Activated T-cell treated with anti-CD3 and anti-CD28 coated beads, Interleukin-2, amount 50 U/mL, for 72 hours (primary cell): ENCODE measurements around the gene SYNE3. TPM values are rescaled to one million over a fixed set of nuclear protein-coding genes. Genes with fewer than 3 reads are reported as not detected.

Source experiments
- ATAC-seq, 2 donors: fragments of 150-1000 bp; cut with Tn5 transposase; replicated peaks in 1 of 2; 2 replicates each; pipeline ENCODE4 v1.10.0; 2021; ENCODE audit warnings: moderate library complexity in 2 of 2, mild to moderate bottlenecking in 1 of 2
- DNase-seq, 2 donors: peaks; one replicate each; pipeline ENCODE4 v3.0.0; 2021 to 2022; ENCODE audit warnings: mixed read lengths in 1 of 2
- H3K27ac Mint-ChIP-seq: one replicate; pipeline ENCODE4 v1.8.0; 2022; ENCODE audit warnings: mild to moderate bottlenecking, moderate library complexity, mixed read lengths
- H3K27me3 Mint-ChIP-seq: one replicate; pipeline ENCODE4 v1.8.0; 2022; ENCODE audit warnings: low read depth, mixed read lengths
- H3K36me3 Mint-ChIP-seq, 2 donors: one replicate each; pipeline ENCODE4 v1.8.0; 2022; ENCODE audit warnings: mixed read lengths in 2 of 2, mild to moderate bottlenecking in 1 of 2; ENCODE audit not compliant: insufficient read depth in 2 of 2
- H3K4me1 Mint-ChIP-seq: one replicate; pipeline ENCODE4 v1.8.0; 2022; ENCODE audit warnings: low read depth, mixed read lengths
- H3K4me3 Mint-ChIP-seq, 2 donors: one replicate each; pipeline ENCODE4 v1.8.0; 2022; ENCODE audit warnings: mild to moderate bottlenecking in 2 of 2, mixed read lengths in 2 of 2, moderate library complexity in 2 of 2
- H3K9me3 Mint-ChIP-seq, 2 donors: one replicate each; pipeline ENCODE4 v1.8.0; 2022; ENCODE audit warnings: mixed read lengths in 2 of 2
- total RNA-seq, 2 donors: library from RNA; stranded (reverse); gene quantifications; one replicate each; pipeline ENCODE4 v1.2.3, GENCODE V29; 2022

SYNE3 gene
- total RNA-seq, 2 donors from 2014 or later: 59.9 to 66.2 TPM

DNA sequence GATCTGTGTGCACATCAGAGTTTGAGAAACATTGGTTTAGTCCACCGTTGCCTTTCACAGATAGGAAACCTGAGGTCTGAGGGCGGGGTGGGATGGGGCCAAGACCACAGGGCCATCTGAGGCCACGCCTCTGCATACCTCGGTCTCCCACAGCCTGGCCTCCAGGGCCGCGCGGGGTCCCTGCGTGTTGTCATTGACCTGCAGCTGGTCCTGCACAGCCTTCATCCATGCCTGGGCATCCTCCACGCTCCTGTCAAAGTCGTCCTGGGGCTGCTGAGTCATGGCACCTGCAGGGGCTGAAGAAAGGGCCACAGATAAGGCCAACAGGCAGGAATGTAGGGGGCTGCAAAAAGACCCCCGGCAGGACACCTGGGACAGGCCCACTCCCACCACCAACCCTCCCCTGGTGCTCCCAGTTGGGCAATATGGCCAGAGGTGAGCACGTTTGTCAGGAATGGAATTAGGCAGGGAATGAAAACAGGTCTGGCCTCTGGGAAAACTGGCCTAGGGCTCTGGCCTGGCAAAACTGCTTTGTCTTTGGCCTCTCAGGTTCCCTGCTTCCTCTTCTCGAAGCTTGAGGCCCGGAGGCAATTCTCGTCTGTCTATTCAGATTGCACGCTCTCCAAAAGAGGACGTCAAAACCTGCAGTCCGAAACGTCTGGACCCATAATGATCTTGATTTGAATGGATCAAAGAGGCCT is 40.8 kb downstream of the SYNE3 start:
- Mint-ChIP-seq H3K27me3 (no peaks in the 10 kb centered on the region), H3K27ac (no peak overlapping the region), H3K4me3 (no peak overlapping the region), H3K4me1 (peaks cover 33% of the 10 kb centered on the region), H3K9me3 (no peaks in the 10 kb centered on the region), H3K36me3 (peaks cover 12 to 22% of the 10 kb centered on the region in 2 donors)
- DNase-seq (no peak), ATAC-seq (no peak)

DNA sequence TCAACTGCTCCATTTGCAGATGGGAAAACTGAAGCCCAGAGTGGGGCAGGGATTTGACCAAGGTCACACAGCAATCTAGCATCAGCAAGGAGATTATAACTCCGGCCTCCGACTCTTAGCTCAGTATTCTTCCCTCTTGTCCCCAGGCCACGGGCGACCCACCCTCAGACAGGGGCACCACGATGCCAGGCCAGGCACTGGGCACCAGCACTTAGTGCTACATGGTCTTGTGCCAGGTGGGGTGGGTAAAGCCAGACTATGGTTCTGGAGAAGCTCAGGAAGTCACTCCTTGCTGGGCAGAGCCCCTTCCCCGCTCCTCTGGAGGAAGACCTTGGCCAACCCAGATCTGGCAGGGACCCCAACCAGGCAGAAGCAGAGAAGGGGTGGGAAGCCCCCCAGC is 41.5 kb downstream of the SYNE3 start:
- no peak for DNase-seq
- Mint-ChIP-seq H3K27ac (no peak overlapping the region), H3K36me3 (peaks cover 12 to 24% of the 10 kb centered on the region in 2 donors), H3K4me1 (peaks cover 27% of the 10 kb centered on the region), H3K9me3 (no peaks in the 10 kb centered on the region), H3K27me3 (no peaks in the 10 kb centered on the region), H3K4me3 (no peak overlapping the region)
- ATAC-seq: no peak

DNA sequence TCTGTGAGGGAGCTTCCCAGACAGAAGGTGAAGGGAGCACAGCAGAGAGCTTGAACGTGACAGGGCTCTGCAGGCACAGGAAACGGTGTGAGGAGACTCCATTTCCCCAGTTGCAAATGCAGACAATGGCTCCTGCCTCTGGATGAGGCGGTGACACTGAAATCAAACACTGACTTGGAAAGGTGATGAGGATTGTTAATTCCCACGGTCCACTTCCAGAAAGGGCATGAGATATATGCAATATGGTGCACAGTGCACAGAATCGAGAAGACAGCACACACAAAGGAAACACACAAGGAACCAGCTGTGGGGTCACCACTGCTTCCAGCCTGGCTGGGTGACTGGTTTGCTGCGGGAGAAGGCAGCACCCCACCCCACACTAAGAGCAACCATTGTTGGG is 42.0 kb downstream of the SYNE3 start:
- H3K27me3 Mint-ChIP-seq: no peaks in the 10 kb centered on the region
- no peak overlapping the region for H3K27ac Mint-ChIP-seq
- H3K36me3 Mint-ChIP-seq: peaks cover 14 to 25% of the 10 kb centered on the region in 2 donors
- peaks cover 27% of the 10 kb centered on the region for H3K4me1 Mint-ChIP-seq
- no peak overlapping the region for H3K4me3 Mint-ChIP-seq
- no peak for DNase-seq
- H3K9me3 Mint-ChIP-seq: no peaks in the 10 kb centered on the region
- ATAC-seq: no peak

DNA sequence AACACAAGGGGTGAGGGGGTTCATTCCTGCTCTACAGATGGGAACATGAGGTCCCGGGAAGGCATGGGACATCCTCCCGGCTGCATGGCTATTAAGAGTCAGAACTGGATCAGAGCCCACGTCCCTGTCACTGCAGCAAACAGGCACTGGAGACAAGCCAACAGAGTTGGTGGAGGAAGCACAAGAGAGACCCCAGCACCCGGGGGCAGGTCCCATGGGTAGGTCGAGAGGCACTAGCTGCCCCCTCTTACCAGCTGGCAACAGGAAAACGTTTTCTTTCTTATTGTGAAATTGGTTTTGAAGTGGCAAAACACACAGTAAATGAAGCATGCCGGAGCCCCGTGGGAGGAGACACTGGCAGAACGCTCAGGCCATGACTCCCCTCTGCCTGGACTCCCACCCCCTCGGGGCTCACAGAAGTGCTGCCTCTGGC is 43.6 kb downstream of the SYNE3 start:
- Mint-ChIP-seq H3K4me3 (no peak overlapping the region), H3K27ac (no peak overlapping the region), H3K4me1 (peaks cover 24% of the 10 kb centered on the region), H3K9me3 (no peaks in the 10 kb centered on the region), H3K27me3 (no peaks in the 10 kb centered on the region), H3K36me3 (peaks cover 14 to 28% of the 10 kb centered on the region in 2 donors)
- DNase-seq (no peak), ATAC-seq (no peak)

DNA sequence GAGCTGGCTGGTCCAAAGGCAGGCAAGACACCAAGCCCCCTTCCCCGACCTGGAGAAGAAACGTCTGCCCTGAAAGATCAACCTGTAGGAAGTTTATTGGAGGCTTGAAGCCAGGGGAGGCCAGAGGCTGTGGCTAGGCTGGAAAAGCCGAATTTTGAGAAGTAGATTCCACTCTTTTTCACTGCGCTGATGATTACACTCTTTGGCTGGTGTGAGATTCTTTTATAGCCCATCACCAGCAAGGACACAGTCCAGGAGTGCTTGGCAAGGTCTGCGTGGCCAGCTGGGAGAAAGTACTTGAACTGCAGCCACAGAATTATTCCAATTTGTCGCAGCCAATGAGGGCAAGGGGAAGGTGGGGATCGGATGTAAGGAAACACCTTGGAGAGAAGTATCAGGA is 45.0 kb downstream of the SYNE3 start:
- H3K4me1 Mint-ChIP-seq: peaks cover 25% of the 10 kb centered on the region
- no peak overlapping the region for H3K4me3 Mint-ChIP-seq
- H3K36me3 Mint-ChIP-seq: peaks cover 14 to 28% of the 10 kb centered on the region in 2 donors
- no peak overlapping the region for H3K27ac Mint-ChIP-seq
- DNase-seq (no peak), ATAC-seq (no peak)
- no peaks in the 10 kb centered on the region for H3K9me3 Mint-ChIP-seq
- H3K27me3 Mint-ChIP-seq: no peaks in the 10 kb centered on the region

DNA sequence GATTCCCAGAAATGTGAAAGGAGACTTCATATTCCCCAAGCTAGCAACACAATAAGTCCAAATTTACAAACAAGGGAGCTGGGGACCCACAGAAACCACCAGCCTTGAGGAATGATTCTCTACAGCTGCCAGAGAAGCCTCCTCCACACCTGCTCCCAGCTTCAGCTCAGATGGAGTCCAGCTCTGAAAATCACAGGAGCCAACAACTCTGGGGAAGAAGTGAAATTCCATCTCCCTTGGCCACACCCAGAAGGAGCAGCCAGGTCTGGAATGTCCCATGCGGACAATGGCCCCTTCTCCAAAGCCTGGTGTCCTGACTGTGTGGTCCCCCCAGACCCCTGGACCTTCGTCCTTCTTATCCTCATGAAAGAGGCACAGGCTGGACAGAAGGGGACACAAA is 45.4 kb downstream of the SYNE3 start:
- Mint-ChIP-seq H3K4me3 (no peak overlapping the region), H3K4me1 (peaks cover 29% of the 10 kb centered on the region)

DNA sequence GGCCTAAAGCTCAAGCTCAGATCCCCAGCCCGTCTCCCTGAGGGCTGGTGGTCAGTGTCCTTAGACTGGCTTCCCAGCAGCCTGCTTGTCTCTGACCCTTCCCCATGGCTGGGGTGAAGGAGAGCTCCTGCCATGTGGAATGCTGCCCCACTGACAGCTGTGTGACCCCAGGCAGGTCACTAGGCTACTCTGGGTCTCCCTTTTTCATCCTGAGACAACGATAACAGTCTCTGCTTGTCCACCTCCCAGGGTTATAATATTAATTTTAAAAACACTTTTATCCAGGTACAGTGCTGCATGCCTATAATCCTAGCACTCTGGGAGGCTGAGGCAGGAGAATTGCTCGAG is 47.3 kb downstream of the SYNE3 start:
- ATAC-seq (no peak), DNase-seq (no peak)
- H3K9me3 Mint-ChIP-seq: no peaks in the 10 kb centered on the region
- peaks cover 19 to 37% of the 10 kb centered on the region in 2 donors for H3K36me3 Mint-ChIP-seq
- no peaks in the 10 kb centered on the region for H3K27me3 Mint-ChIP-seq
- no peak overlapping the region for H3K4me3 Mint-ChIP-seq
- no peak overlapping the region for H3K27ac Mint-ChIP-seq
- peaks cover 42% of the 10 kb centered on the region for H3K4me1 Mint-ChIP-seq

More for the DNA sequence above, 45.4 kb downstream of the SYNE3 start:
- Mint-ChIP-seq H3K36me3 (peaks cover 12 to 28% of the 10 kb centered on the region in 2 donors), H3K27me3 (no peaks in the 10 kb centered on the region), H3K9me3 (no peaks in the 10 kb centered on the region), H3K27ac (no peak overlapping the region)
- ATAC-seq (no peak), DNase-seq (no peak)

DNA sequence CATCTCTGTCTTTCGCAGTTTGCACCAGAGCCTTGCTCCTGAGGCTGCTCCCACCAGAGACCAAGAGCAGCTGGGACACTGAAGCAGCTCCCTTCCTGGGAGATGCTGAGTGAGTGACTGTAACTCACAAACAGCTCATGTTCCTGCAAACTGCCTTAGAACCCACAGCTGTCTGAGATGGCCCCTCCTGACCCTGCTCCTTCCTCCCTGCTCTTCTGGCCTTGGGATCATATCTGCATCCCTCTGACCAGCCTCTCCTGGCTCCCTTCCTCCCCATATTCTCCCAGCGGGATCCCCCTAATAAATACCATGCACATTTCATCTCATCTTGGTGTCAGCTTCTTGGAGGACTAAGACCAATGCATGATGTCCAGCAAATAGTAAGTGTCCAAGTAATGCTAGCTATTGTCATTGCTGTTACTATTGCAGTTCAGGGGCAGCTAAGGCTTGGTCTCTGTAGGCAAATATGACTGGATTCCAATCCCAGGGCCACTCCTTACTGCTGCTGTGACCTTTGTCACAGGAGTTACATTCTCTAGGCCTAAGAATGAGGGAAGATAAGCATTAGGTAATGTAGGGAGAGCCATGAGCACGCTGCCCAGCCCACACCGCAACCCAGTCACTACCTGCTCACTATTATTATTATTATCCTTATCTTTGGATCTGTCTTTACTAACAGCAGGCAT is 47.9 kb downstream of the SYNE3 start:
- DNase-seq (no peak), ATAC-seq (no peak)
- H3K36me3 Mint-ChIP-seq: peaks cover 15 to 36% of the 10 kb centered on the region in 2 donors
- H3K27me3 Mint-ChIP-seq: no peaks in the 10 kb centered on the region
- H3K4me1 Mint-ChIP-seq: peaks cover 43% of the 10 kb centered on the region
- H3K9me3 Mint-ChIP-seq: no peaks in the 10 kb centered on the region
- no peak overlapping the region for H3K4me3 Mint-ChIP-seq
- peak overlapping the region; percentile 5 for H3K27ac Mint-ChIP-seq

DNA sequence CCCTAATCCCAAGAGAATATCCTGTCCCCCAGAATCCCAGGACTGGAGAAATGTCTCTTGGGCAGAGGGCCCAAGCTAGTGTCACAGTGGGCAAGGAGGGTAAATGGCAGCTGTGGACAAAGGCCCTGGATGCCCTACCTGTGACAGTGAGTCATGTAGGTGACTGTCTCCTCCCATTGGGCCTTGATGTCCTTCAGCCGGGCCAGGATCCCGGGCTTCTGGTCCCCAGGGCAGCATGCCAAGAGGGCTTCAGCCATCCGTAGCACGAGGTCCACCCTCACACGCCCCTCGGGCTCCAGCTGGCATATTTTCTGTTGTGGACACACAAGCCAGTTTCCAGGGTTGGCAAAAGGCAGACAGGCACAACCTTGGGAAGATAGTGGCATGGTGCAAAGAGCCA is 48.8 kb downstream of the SYNE3 start:
- DNase-seq (no peak), ATAC-seq (no peak)
- Mint-ChIP-seq H3K27ac (no peak overlapping the region), H3K36me3 (peaks cover 15 to 34% of the 10 kb centered on the region in 2 donors), H3K9me3 (no peaks in the 10 kb centered on the region), H3K27me3 (no peaks in the 10 kb centered on the region), H3K4me1 (peaks cover 51% of the 10 kb centered on the region), H3K4me3 (no peak overlapping the region)

DNA sequence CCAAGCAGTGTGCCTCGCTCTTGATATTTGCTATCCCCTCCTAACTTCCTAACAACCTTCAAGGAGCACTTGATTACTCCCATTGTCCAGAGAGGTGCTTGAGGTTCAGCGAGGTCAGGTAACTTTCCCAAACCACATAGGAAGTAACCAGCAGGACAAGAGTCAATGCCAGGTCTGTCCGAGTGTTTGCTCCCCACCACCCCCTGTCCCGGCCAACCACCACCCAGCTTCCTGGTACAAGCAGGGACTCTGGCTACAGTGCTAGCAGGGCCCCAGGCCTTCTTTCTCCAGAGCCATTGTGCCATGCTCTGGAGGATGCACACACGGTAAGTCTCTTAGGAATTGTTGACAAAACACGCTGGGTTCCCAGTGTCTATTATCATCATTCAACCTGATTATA is 49.2 kb downstream of the SYNE3 start:
- Mint-ChIP-seq H3K9me3 (no peaks in the 10 kb centered on the region), H3K4me3 (no peak overlapping the region), H3K27ac (no peak overlapping the region), H3K27me3 (no peaks in the 10 kb centered on the region), H3K4me1 (peaks cover 52% of the 10 kb centered on the region), H3K36me3 (peaks cover 15 to 31% of the 10 kb centered on the region in 2 donors)
- no peak for ATAC-seq
- DNase-seq: no peak

Other genes starting within 250 kb of the SYNE3 start
- 1 to 10 TPM; 2.5 to 3.0 TPM for gene CLMN, start 196.7 kb downstream of the SYNE3 start, total RNA-seq
- gene GLRX5, start 18.4 kb upstream of the SYNE3 start, total RNA-seq: 10 to 100 TPM; 23.1 to 26.3 TPM
- gene TCL1B, start 169.8 kb upstream of the SYNE3 start, total RNA-seq: not detected
- 1 to 10 TPM in 1 of 2 donors, under 1 TPM in 1; 0.29 to 1.3 TPM for gene TCL1A, start 197.5 kb upstream of the SYNE3 start, total RNA-seq